GM19025 (cell line): ENCODE results near the gene PDE1C.

Experiments used
- ATAC-seq: cut with Tn5 transposase; IDR thresholded peaks from one replicate; pipeline ENCODE4 v1.9.1; 2021; ENCODE audit warnings: mild to moderate bottlenecking, low read depth, moderate library complexity; ENCODE audit not compliant: unreplicated experiment

The PDE1C gene

GRCh38 chr7:32070406-32071360 lies at the start of gene PDE1C:
Gene PDE1C (minus strand): TSS chr7:32070407.
- no peak for ATAC-seq

- no peak for ATAC-seq
Observed at GRCh38 chr7:32119790-32120196, 49.6 kb upstream of the PDE1C start.

GRCh38 chr7:32117837-32118236 lies 47.6 kb upstream of the PDE1C start:
- ATAC-seq: no peak

- no peak for ATAC-seq
Observed at GRCh38 chr7:32116436-32116835, 46.2 kb upstream of the PDE1C start.

- ATAC-seq: no peak
Observed at GRCh38 chr7:32115831-32116230, 45.6 kb upstream of the PDE1C start.

- ATAC-seq: no peak
Observed at GRCh38 chr7:32108651-32109050, 38.4 kb upstream of the PDE1C start.

- ATAC-seq: no peak
Observed at GRCh38 chr7:32104766-32105165, 34.6 kb upstream of the PDE1C start.

GRCh38 chr7:32103361-32103760 lies 33.2 kb upstream of the PDE1C start:
- no peak for ATAC-seq

- ATAC-seq: no peak
Observed at GRCh38 chr7:32102432-32102873, 32.2 kb upstream of the PDE1C start.

- no peak for ATAC-seq
Observed at GRCh38 chr7:32100407-32100907, 30.2 kb upstream of the PDE1C start.

GRCh38 chr7:32094516-32094915 lies 24.3 kb upstream of the PDE1C start:
- no peak for ATAC-seq

- no peak for ATAC-seq
Observed at GRCh38 chr7:32093415-32094408, 23.5 kb upstream of the PDE1C start.

GRCh38 chr7:32092346-32092745 lies 22.1 kb upstream of the PDE1C start:
- no peak for ATAC-seq

- ATAC-seq: no peak
Observed at GRCh38 chr7:32091608-32092210, 21.5 kb upstream of the PDE1C start.

- no peak for ATAC-seq
Observed at GRCh38 chr7:32089678-32090077, 19.5 kb upstream of the PDE1C start.

- ATAC-seq: no peak
Observed at GRCh38 chr7:32089256-32089655, 19.0 kb upstream of the PDE1C start.

- no peak for ATAC-seq
Observed at GRCh38 chr7:32088451-32088881, 18.3 kb upstream of the PDE1C start.

GRCh38 chr7:32079510-32079909 lies 9.3 kb upstream of the PDE1C start:
- no peak for ATAC-seq

GRCh38 chr7:32078824-32079223 lies 8.6 kb upstream of the PDE1C start:
- ATAC-seq: no peak

GRCh38 chr7:32077806-32078205 lies 7.6 kb upstream of the PDE1C start:
- ATAC-seq: no peak
